Measurements from ENCODE around the gene DLL4.

Gene DLL4

DNA sequence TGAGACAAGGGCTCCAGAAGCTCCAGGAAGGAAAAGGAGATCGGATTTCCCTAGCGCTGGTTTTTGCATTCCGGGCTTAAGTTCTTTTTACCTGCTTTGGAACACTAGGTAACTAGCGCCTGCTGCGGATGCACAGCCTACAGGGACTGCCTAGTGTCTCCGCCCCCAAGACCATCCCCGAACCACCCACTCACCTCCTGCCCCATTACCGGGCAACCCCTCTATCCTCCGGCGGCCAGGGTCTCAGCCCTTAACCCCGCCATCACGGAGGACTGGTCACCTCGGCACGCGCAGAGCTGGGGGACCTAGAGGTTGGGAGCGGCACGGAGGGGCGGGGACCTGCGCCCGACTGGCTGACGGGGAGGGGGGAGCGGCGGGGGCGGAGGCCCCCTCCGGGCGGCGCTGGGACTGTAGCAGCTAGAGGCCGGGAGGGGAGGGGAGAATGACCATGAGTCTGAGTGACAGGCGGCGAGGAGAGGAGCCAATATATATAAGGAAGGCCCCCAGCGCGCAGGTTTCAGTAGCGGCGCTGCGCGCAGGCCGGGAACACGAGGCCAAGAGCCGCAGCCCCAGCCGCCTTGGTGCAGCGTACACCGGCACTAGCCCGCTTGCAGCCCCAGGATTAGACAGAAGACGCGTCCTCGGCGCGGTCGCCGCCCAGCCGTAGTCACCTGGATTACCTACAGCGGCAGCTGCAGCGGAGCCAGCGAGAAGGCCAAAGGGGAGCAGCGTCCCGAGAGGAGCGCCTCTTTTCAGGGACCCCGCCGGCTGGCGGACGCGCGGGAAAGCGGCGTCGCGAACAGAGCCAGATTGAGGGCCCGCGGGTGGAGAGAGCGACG is at the start of gene DLL4:
Gene DLL4 (plus strand): TSS at position 520 of the 839 bp plus-strand sequence. CDS start 329 bp downstream, outside the sequence.
- FAIRE-seq, result no peak

GRCh38 chr15:40879609-40880008 is 49.5 kb upstream of the DLL4 start:
- no peak for DNase-seq (ENCODE audit: extremely low spot score, insufficient read length, low read depth)
- FAIRE-seq, result no peak

More for the DNA sequence above, at the start of gene DLL4:
- no peak for DNase-seq (ENCODE audit: extremely low spot score, insufficient read length, low read depth)

- FAIRE-seq (no peak), DNase-seq (ENCODE audit: extremely low spot score, insufficient read length, low read depth) (no peak)
These were observed 47.8 kb upstream of the DLL4 start for GRCh38 chr15:40881351-40881750.

DNA sequence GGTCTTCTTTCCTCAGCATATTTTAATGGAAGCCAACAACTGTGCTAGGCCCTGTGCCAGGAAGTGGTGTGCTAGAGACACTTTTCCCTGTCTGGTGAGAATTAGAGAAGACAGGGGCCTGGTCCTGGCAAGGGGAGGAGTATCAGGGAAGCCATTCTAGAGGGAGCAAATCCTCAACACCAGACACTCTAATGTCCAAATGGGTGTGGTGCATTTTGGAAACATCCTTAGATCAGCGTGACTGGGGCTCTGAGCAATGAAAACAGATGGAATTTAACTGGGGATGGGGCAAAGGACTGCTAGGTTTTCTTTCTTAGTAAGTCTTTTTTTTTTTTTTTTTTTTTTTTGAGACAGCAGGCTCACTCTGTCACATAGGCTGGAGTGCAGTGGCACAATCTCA is 42.6 kb upstream of the DLL4 start:
- DNase-seq (ENCODE audit: extremely low spot score, insufficient read length, low read depth) (no peak), FAIRE-seq (no peak)

GRCh38 chr15:40889112-40889511 is 40.0 kb upstream of the DLL4 start:
- FAIRE-seq (no peak), DNase-seq (ENCODE audit: extremely low spot score, insufficient read length, low read depth) (no peak)

DNA sequence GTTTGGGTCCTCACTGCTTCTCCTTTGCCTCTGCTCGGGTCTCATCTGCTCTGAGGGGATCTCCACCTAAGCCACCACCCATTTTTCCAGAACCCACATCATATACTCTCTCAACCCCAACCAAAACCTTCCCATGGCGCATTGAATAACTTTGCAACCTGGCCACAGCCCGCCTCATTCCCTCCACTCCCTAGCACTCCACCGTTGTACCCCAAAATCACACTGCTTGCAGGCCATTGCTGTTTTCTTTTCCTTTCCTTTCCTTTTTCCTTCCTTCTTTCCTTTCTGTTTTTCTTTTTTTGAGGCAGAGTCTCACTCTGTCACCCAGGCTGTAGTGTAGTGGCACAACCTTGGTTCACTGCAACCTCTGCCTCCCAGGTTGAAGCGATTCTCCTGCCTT is 38.0 kb upstream of the DLL4 start:
- DNase-seq (ENCODE audit: extremely low spot score, insufficient read length, low read depth) (no peak), FAIRE-seq (no peak)

DNA sequence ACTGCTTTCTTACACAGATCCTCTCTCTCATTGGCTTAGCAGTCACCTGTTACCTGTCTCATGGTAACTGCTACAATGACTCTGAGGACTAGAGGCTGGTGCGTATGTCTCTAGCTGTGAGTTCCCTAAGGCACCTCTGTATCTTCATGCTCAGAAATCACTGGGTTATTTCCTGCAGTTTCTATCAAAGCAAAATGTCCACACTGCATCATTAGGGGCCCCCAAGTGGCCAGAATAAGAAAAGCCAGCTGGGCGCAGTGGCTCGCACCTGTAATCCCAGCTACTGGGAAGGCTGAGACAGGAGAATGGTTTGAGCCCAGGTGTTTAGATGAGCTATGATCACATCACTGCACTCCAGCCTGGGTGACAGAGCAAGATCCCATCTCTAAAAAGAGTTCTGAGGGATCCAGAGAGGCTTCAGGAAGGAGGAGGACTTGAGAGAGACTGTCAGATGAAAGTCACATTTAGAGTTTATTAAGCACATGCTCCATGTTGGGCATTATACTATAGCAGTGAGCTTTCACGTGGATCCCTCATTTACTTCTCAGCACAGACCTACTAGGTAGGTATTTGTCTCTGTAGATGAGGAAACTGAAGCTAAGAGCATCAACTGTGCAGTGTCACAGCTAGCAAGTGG is 37.2 kb upstream of the DLL4 start:
- DNase-seq (ENCODE audit: extremely low spot score, insufficient read length, low read depth) (no peak), FAIRE-seq (peak; percentile 73)

- FAIRE-seq, result no peak
- no peak for DNase-seq (ENCODE audit: extremely low spot score, insufficient read length, low read depth)
These were observed 36.6 kb upstream of the DLL4 start for GRCh38 chr15:40892447-40893012.

DNA sequence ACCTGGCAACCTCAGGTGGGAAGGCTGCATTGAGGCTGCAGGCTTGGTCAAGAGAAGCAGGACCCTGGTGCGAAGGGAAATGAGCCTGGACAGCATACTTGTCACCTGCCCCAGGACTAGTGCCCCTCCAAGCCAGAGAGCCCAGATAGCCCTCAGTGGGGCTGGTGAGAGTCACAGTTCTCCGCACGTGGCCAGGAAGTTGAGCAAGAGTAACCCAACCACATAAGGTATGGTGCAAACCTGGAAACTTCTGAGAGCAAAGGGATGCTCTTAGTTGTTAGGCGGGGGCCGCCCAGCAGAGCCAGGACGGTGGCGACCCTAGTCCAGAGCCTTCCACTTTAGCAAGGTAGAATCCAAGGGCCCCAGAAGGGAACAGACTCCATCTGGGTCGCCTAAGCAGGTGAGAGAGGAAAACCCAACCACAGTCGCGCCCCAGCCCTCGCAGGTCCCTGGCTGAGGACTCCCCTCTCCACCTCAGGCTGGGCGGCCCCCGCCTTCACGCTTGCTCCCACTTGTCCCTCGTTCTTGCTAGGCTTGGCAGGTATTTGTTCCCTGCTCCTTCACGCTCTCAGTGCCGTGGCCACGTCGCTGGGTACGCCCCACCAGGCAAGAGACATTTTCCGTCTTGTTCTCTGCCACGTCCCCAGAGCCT is 36.0 kb upstream of the DLL4 start:
- DNase-seq (ENCODE audit: extremely low spot score, insufficient read length, low read depth) (no peak), FAIRE-seq (no peak)

DNA sequence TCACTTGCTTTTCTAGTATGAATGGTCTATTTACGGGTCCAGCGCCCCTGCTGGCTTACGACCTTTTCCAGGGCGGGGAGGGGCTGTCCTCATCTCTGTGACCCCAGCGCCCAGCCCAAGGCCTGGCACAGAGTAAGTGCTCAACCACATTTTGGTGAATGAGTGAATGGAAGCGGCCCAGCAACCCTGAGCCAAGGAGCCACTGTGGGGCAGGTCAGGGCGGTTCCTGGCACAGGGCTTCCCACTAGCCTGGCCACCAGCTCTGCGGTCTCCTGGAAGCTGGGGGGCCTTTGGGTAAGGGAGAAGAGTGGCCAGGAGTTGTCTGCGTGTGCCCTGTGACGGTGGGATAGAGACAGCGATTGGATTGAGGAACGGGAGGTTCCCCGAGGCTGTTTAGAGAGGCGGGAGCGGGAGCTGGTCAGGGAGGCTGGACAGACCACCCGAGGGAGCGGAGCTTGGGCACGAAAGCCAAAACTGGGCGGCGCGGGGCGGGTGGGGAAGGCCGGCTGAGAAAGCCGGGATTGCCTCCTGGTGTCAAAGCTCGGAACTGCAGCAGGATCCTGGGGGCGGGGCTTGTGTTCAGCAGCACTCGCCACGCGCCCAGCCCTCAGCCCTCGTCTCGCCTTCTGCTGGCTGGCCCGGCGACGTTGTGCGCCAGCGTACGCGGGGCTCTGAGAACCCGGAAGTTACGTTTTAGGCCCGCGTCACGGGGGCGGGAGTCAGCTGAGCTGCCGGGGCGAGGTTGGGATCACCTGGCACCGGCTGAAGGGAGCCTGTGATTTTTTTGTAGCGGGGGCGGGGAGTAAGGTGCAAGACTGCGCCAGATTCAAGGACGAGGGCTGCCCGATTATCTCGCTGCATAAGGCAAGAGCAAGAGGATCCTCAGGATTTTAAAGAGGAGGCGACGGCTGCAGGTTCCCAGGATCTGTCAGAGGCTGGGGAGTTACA is 35.1 kb upstream of the DLL4 start, which contains the start of gene VPS18:
Gene VPS18 (plus strand): TSS at position 718 of the 948 bp plus-strand sequence. CDS start 319 bp downstream, outside the sequence.
- peak; percentile 96 for FAIRE-seq
- peak; percentile 89 for DNase-seq (ENCODE audit: extremely low spot score, insufficient read length, low read depth)

GRCh38 chr15:40894681-40895448 is 34.3 kb upstream of the DLL4 start:
- DNase-seq (ENCODE audit: extremely low spot score, insufficient read length, low read depth) (no peak), FAIRE-seq (peak; percentile 79)

DNA sequence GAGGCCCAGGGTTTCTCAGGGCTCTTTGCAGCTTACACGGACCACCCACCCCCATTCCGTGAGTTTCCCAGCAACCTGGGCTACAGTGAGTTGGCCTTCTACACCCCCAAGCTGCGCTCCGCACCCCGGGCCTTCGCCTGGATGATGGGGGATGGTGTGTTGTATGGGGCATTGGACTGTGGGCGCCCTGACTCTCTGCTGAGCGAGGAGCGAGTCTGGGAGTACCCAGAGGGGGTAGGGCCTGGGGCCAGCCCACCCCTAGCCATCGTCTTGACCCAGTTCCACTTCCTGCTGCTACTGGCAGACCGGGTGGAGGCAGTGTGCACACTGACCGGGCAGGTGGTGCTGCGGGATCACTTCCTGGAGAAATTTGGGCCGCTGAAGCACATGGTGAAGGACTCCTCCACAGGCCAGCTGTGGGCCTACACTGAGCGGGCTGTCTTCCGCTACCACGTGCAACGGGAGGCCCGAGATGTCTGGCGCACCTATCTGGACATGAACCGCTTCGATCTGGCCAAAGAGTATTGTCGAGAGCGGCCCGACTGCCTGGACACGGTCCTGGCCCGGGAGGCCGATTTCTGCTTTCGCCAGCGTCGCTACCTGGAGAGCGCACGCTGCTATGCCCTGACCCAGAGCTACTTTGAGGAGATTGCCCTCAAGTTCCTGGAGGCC is 29.5 kb upstream of the DLL4 start:
- DNase-seq (ENCODE audit: extremely low spot score, insufficient read length, low read depth), result no peak
- no peak for FAIRE-seq

- no peak for FAIRE-seq
- DNase-seq (ENCODE audit: extremely low spot score, insufficient read length, low read depth), result no peak
These were observed 28.7 kb upstream of the DLL4 start for GRCh38 chr15:40900256-40901052.

GRCh38 chr15:40901053-40901443 is 28.1 kb upstream of the DLL4 start:
- DNase-seq (ENCODE audit: extremely low spot score, insufficient read length, low read depth) (no peak), FAIRE-seq (no peak)

GRCh38 chr15:40902605-40903561 is 26.3 kb upstream of the DLL4 start:
- FAIRE-seq (no peak), DNase-seq (ENCODE audit: extremely low spot score, insufficient read length, low read depth) (no peak)

GRCh38 chr15:40904552-40905201 is 24.5 kb upstream of the DLL4 start:
- DNase-seq (ENCODE audit: extremely low spot score, insufficient read length, low read depth) (no peak), FAIRE-seq (no peak)
